Prostate gland (tissue), 2 donors: ENCODE measurements around the gene SNRNP70.

Source experiments
- POLR2A ChIP-seq: fragments of 450-650 bp; IDR thresholded peaks from one replicate; pipeline ENCODE4 v1.6.1; 2016; ENCODE audit warnings: antibody characterized with exemption, mild to moderate bottlenecking
- POLR2AphosphoS5 ChIP-seq: sonication (generic); formaldehyde crosslinking; IDR thresholded peaks from one replicate; pipeline ENCODE4 v1.6.1; 2017; ENCODE audit warnings: antibody characterized with exemption
- TF ChIP-seq, protein P1 (sequence below), 4 experiments: fragments of 200-600 bp in 2 of 4; fragments of 450-650 bp in 2 of 4; sonication (generic) in 2 of 4; IDR thresholded peaks; 1 replicate in 3 of 4; 2 replicates in 1 of 4; pipeline ENCODE4 v1.5.1; 2016 to 2019; ENCODE audit warnings: antibody characterized with exemption in 4 of 4, mild to moderate bottlenecking in 2 of 4, moderate library complexity in 2 of 4

DNA sequence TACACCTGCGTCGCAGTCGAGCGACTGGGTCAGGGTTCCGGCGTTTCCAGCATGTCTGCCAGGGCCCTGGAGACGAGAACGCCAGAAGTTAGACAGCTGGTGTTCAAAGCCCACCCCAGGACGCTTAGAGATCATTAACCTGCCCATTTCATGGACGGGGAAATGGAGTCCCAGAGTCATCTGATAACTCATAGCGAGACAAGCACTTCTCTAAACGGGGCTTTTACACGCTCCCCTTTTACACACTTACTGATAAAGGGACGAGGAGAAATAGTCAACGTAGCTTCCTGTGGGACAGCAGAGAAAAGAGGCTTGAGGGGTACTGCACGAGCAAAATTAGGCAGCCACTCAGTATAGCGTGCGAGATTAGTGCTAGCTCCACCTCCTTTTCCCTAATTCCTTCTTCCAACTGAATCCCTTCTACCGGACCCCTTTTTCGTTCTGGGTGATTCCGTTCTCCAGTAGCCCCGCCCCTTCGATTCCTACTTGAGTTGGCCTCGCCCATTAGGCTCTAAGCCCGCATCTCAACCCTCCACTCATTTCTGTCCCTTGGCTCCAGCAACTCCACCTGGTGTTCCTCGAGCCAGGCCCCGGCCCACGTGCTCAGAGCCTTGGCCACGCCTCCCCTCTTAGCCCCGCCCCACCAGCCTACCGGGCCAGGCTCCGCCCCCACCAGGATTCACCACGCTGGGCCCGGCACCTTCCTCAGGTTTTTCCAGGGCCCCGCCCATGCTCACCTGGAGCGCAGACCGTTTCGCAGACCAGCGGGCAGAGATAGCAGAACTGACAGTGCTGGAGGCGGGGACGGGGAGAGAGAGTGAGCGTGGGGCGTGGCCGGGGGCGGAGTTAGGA is 66.2 kb downstream of the SNRNP70 start:
- TF ChIP-seq, protein P1, sequence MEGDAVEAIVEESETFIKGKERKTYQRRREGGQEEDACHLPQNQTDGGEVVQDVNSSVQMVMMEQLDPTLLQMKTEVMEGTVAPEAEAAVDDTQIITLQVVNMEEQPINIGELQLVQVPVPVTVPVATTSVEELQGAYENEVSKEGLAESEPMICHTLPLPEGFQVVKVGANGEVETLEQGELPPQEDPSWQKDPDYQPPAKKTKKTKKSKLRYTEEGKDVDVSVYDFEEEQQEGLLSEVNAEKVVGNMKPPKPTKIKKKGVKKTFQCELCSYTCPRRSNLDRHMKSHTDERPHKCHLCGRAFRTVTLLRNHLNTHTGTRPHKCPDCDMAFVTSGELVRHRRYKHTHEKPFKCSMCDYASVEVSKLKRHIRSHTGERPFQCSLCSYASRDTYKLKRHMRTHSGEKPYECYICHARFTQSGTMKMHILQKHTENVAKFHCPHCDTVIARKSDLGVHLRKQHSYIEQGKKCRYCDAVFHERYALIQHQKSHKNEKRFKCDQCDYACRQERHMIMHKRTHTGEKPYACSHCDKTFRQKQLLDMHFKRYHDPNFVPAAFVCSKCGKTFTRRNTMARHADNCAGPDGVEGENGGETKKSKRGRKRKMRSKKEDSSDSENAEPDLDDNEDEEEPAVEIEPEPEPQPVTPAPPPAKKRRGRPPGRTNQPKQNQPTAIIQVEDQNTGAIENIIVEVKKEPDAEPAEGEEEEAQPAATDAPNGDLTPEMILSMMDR (IDR thresholded peaks at IDR 0.05) = peak in 1 of 4 experiments; percentile 9
- peak; percentile 44 for TF ChIP-seq POLR2A
- peak; percentile 96 for TF ChIP-seq POLR2AphosphoS5
